HG03060 (cell line): ENCODE measurements around the gene GRAMD4.

Experiments used
- ATAC-seq: cut with Tn5 transposase; IDR thresholded peaks from one replicate; pipeline ENCODE4 v1.9.1; 2021; ENCODE audit warnings: low read depth, moderate number of reproducible peaks; ENCODE audit not compliant: unreplicated experiment

Gene GRAMD4

GRCh38 chr22:46596032-46596441 lies 24.1 kb upstream of the GRAMD4 start:
- ATAC-seq = no peak

GRCh38 chr22:46596819-46597218 lies 23.4 kb upstream of the GRAMD4 start:
- no peak for ATAC-seq

DNA sequence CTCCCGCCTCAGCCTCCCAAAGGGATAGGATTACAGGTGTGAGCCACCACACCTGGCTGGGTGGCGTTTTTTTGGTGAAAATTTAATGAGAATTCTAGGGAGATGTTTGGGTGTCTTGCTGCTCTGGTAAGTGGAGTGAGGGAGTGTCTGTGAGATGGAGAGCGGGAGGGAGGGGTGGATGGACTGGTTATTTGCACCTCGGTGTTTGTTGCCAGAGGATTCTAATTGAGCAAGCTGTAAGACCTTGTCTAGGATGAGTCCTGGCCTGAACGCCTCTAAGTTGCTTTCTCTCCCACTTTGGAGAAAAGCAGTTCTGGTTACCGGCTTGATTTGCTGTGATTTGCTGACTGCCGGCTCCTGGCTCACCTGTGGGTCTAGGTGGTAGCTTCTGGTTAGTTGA lies 22.0 kb upstream of the GRAMD4 start:
- ATAC-seq = no peak

DNA sequence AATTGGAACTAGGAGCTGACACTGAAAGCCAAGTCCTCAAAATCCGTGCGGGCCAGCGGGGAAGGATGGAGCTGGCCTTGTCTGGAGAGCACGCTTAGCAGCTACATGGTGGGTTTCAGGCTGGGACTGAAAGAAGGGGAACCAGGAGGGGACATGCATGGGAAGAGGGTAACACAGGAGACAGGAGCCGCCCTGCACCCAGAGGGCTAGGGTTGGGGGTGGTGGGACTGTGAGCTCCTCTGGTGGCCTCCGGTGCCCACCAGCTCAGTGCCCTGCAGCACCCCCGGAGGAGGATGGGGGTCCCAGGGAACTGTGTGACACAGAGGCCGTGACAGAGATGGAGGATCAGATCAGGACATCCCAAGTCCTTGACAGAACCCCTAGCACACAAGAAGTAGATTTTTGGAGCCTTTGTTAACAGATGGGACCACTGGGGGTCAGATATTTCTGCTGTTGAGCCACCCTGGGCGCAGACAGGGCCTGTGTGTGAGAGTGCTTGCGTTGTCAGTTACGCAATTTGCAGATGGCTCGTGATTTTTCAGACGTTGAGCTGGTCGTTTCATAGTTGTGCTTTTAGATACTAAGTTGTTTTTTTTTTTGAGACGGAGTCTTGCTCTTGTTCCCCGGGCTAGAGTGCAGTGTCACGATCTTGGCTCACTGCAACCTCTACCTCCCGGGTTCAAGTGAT lies 21.3 kb upstream of the GRAMD4 start:
- ATAC-seq = no peak

- ATAC-seq = no peak
Measured at GRCh38 chr22:46600273-46600796, 19.9 kb upstream of the GRAMD4 start.

DNA sequence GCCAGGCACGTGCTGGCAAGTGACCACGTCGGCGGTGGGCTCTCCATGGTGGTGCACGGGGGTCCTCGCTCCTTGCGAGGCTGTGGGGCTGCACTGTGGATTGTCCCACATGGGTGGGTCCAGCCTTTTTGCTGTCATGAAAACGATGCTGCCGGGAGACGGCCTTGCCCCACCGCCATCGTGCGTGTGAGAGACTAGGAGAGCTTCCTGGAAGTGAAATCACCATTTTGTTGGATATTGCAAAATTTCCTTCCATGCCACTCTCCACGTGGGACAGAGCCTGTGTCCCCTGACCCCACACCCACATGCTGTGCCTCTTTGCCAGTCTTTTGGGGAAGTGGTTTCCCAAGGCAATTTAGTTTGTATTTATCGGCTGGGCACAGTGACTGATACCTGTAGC lies 18.2 kb upstream of the GRAMD4 start:
- ATAC-seq = no peak

- no peak for ATAC-seq
Measured at GRCh38 chr22:46604306-46604690, 15.9 kb upstream of the GRAMD4 start.

GRCh38 chr22:46605117-46605516 lies 15.1 kb upstream of the GRAMD4 start:
- ATAC-seq = no peak

GRCh38 chr22:46606886-46607285 lies 13.3 kb upstream of the GRAMD4 start:
- no peak for ATAC-seq

- no peak for ATAC-seq
Measured at GRCh38 chr22:46607483-46608114, 12.6 kb upstream of the GRAMD4 start.

- no peak for ATAC-seq
Measured at GRCh38 chr22:46609175-46609690, 11.0 kb upstream of the GRAMD4 start.

DNA sequence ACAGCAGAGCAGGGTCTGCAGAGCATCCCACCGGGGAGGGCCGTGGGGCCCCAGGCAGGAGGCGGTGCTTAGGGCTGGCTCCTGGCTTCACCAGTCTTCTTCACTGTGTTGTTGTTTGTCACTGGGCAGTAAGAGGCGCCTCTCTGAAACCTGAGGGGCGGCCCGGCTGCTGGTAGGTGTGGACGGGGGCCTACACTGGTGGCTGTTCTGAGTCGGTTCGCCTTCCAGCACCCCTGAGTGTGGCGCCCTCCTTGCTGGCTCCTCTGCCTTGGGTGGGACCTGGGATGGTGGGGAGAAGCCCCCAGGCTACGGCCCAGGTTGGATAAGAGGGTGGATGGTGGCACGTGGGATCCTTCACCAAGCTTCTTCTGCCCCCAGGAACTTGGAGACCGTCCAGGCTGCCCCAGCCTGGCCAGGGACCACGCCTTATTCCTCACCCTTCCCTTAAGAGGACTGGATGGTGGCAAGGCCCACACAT lies 10.4 kb upstream of the GRAMD4 start:
- ATAC-seq = no peak

- no peak for ATAC-seq
Measured at GRCh38 chr22:46610356-46610755, 9.8 kb upstream of the GRAMD4 start.

DNA sequence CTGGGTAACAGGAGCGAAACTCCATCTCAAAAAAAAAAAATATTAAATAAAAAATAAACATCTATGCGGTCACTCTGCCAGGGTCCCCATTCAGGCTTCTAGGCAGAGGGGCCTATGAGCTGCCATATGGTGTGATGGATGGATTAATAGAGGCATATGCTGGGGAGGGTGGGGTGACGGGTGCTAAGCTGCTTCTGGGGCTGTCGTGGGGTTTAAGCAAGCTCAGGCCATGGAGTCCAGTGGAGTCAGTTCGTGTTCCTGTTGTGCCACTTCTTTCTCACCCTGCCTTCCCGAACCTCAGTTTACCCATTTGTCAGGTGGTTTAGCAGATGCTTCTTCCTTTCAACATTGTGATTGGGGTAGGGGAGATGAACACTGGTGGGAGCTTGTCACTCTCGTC lies 9.0 kb upstream of the GRAMD4 start:
- ATAC-seq = no peak

GRCh38 chr22:46612341-46612903 lies 7.8 kb upstream of the GRAMD4 start:
- ATAC-seq = no peak

GRCh38 chr22:46612904-46613605 lies 7.1 kb upstream of the GRAMD4 start:
- no peak for ATAC-seq

DNA sequence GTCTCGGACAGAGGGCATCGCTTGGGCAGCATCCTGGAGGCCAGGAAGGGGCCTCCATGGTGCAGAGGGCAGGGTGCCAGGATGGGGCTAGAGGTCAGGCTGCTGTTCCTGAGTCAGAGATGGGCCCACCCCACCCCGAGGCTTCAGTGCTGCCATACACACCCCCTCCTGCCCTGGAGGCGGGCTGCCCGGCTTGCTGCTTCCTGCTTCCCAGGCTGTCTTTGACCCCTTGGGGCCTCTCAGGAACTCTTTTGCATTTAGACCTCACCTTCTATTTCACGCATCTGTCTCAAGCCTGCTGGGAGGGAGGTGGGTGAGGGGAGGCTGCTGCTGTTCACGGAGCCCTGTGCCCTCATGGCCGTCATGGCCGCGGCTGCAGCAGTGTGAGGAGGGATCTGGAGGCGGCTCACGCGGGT lies 6.6 kb upstream of the GRAMD4 start:
- ATAC-seq = no peak

- ATAC-seq = no peak
Measured at GRCh38 chr22:46614025-46614931, 5.9 kb upstream of the GRAMD4 start.

DNA sequence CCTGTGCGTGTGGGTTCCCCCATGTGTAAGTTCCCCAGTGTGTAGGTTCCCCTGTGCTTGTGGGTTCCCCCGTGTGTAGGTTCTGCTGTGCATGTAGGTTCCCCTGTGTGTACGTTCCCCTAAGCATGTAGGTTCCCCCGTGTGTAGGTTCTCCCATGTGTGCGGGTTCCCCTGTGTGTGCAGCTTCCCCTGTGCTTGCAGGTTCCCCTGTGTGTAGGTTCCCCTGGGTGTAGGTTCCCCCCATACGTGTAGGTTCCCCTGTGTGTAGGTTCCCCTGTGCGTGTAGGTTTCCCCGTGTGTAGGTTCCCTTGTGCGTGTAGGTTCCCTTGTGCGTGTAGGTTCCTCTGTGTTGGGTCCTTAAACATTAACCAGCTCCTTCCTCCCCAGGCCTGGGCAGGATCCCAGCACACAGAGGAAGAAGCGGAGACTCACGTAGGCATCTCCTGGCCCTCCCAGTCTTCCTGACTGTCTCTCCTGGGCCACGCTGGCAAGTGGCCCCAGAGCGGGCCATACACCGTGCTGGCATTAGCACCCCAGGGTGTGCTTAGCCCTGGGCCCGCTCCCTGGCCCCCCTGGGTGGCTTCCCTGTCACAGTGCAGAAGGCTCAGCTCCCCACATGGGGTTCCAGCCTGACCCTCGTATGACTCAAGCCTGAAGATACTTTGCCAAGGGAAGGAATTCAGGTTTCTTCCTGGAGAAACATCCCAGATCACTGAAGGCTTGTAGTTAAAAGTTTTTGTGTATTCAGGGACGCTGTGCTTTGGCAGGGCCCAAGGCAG lies 2.8 kb upstream of the GRAMD4 start:
- ATAC-seq = no peak
